ENCODE results near the gene INF2.

INF2 gene

GRCh38 chr14:104706733-104707607, 17.6 kb downstream of the INF2 start:
- DNase-seq: no peak

- no peak for DNase-seq
Measured at GRCh38 chr14:104707608-104708595, 18.5 kb downstream of the INF2 start.

- DNase-seq: no peak
Measured at GRCh38 chr14:104708606-104709268, 19.3 kb downstream of the INF2 start.

GRCh38 chr14:104709387-104710039, 20.1 kb downstream of the INF2 start:
- DNase-seq: no peak

- DNase-seq: no peak
Measured at GRCh38 chr14:104710071-104710735, 20.8 kb downstream of the INF2 start.

- no peak for DNase-seq
Measured at GRCh38 chr14:104712881-104713734, 23.7 kb downstream of the INF2 start.

- no peak for DNase-seq
Measured at GRCh38 chr14:104714066-104714465, 24.6 kb downstream of the INF2 start.

- no peak for DNase-seq
Measured at GRCh38 chr14:104714681-104715080, 25.3 kb downstream of the INF2 start.

GRCh38 chr14:104715416-104715815, 26.0 kb downstream of the INF2 start:
- DNase-seq: no peak

- no peak for DNase-seq
Measured at GRCh38 chr14:104715871-104716270, 26.5 kb downstream of the INF2 start.

GRCh38 chr14:104717137-104717536, 27.7 kb downstream of the INF2 start:
- no peak for DNase-seq

GRCh38 chr14:104717646-104718045, 28.2 kb downstream of the INF2 start:
- DNase-seq: no peak

GRCh38 chr14:104718147-104718546, 28.7 kb downstream of the INF2 start:
- no peak for DNase-seq

- no peak for DNase-seq
Measured at GRCh38 chr14:104718871-104719270, 29.5 kb downstream of the INF2 start.

- DNase-seq: no peak
Measured at GRCh38 chr14:104719343-104719742, 29.9 kb downstream of the INF2 start.

- DNase-seq: no peak
Measured at GRCh38 chr14:104721505-104722431, 32.4 kb downstream of the INF2 start.

- no peak for DNase-seq
Measured at GRCh38 chr14:104722938-104723650, 33.7 kb downstream of the INF2 start.

- no peak for DNase-seq
Measured at GRCh38 chr14:104723651-104724406, 34.4 kb downstream of the INF2 start, which contains the start of gene ADSS1. TSS of gene ADSS1 (plus strand) at chr14:104724229. CDS start at chr14:104724271, 42 bp downstream.
